ENCODE data around the gene TSPAN14. TPM values are rescaled to one million over a fixed set of nuclear protein-coding genes. Genes with fewer than 3 reads are reported as not detected.

Gene TSPAN14
- total RNA-seq, 2 experiments from 2014 or later, result 43.9 to 45.5 TPM

- POLR2A ChIA-PET, result interaction anchor here (0.7 to 1.2 kb wide), 2 partner anchors 71 to 78 kb away, joined by 3 read pairs; no protein-coding TSS in a partner anchor
- intact Hi-C loops (cut with micrococcal nuclease), result no loop called here
- Mint-ChIP-seq H3K4me3 (no peak overlapping the region), H3K27ac (no peak overlapping the region), H3K36me3 (ENCODE audit: low read depth) (no peaks in the 10 kb centered on the region), H3K9me3 (no peaks in the 10 kb centered on the region), H3K27me3 (no peaks in the 10 kb centered on the region), H3K4me1 (ENCODE audit: low read depth) (no peaks in the 10 kb centered on the region)
- ATAC-seq (no peak), DNase-seq (no peak)
- CTCF ChIA-PET, result interaction anchor here (1.0 to 4.1 kb wide), 6 partner anchors 10 to 90 kb away, joined by 3 to 19 read pairs (median 6); no protein-coding TSS in a partner anchor
- TF ChIP-seq CTCF (IDR thresholded peaks at IDR 0.05), result no peak
Observed at GRCh38 chr10:80421050-80421706, 32.9 kb upstream of the TSPAN14 start.

- Mint-ChIP-seq H3K4me1 (ENCODE audit: low read depth) (no peaks in the 10 kb centered on the region), H3K36me3 (ENCODE audit: low read depth) (no peaks in the 10 kb centered on the region), H3K9me3 (no peaks in the 10 kb centered on the region), H3K4me3 (no peak overlapping the region), H3K27ac (no peak overlapping the region), H3K27me3 (no peaks in the 10 kb centered on the region)
- intact Hi-C loops (cut with micrococcal nuclease), result no loop called here
- no peak for ATAC-seq
- ChIA-PET POLR2A (interaction anchor here (0.7 to 1.2 kb wide), 2 partner anchors 70 to 78 kb away, joined by 3 read pairs; no protein-coding TSS in a partner anchor), CTCF (interaction anchor here (1.0 to 4.1 kb wide), 8 partner anchors 8 to 176 kb away, joined by 3 to 19 read pairs (median 5); no protein-coding TSS in a partner anchor)
- TF ChIP-seq CTCF (IDR thresholded peaks at IDR 0.05), result no peak
- DNase-seq, result no peak
Observed at GRCh38 chr10:80421707-80422536, 32.2 kb upstream of the TSPAN14 start.

- TF ChIP-seq CTCF (IDR thresholded peaks at IDR 0.05), result no peak
- Mint-ChIP-seq H3K4me1 (ENCODE audit: low read depth) (peaks cover 3% of the 10 kb centered on the region), H3K4me3 (no peak overlapping the region), H3K27me3 (no peaks in the 10 kb centered on the region), H3K9me3 (no peaks in the 10 kb centered on the region), H3K36me3 (ENCODE audit: low read depth) (no peaks in the 10 kb centered on the region), H3K27ac (no peak overlapping the region)
- DNase-seq, result no peak
- intact Hi-C loops (cut with micrococcal nuclease), result no loop called here
- ChIA-PET CTCF (interaction anchor here (0.7 to 5.6 kb wide), 5 partner anchors 18 to 282 kb away, joined by 4 to 20 read pairs (median 5); no protein-coding TSS in a partner anchor), POLR2A (interaction anchor here (0.8 to 1.4 kb wide), 2 partner anchors 10 to 48 kb away, joined by 3 read pairs; no protein-coding TSS in a partner anchor)
- no peak for ATAC-seq
Observed at GRCh38 chr10:80425901-80426300, 28.2 kb upstream of the TSPAN14 start.

GRCh38 chr10:80427541-80427940 is 26.6 kb upstream of the TSPAN14 start:
- TF ChIP-seq CTCF (IDR thresholded peaks at IDR 0.05), result no peak
- Mint-ChIP-seq H3K4me3 (no peak overlapping the region), H3K27me3 (no peaks in the 10 kb centered on the region), H3K36me3 (ENCODE audit: low read depth) (peaks cover 8% of the 10 kb centered on the region), H3K27ac (no peak overlapping the region), H3K4me1 (ENCODE audit: low read depth) (peaks cover 3% of the 10 kb centered on the region), H3K9me3 (no peaks in the 10 kb centered on the region)
- intact Hi-C loops (cut with micrococcal nuclease), result no loop called here
- no peak for ATAC-seq
- DNase-seq, result no peak
- ChIA-PET CTCF (interaction anchor here (5.6 kb wide), 1 partner anchor 17 kb away, joined by 20 read pairs; no protein-coding TSS in a partner anchor), POLR2A (no interaction called here)
